Stimulated activated CD4-positive, alpha-beta T cell treated with anti-CD3 and anti-CD28 coated beads, TNF-alpha, amount 100 ng/mL, for 48 hours (primary cell): ENCODE results near the gene CLIC6.
"Not testable (repeated sequence)": the region's sequence is repeated elsewhere in the genome, so short reads cannot be mapped to it uniquely, and the experiment has no call there.

Experiments used
- DNase-seq, 3 donors: peaks; one replicate each; pipeline ENCODE4 v3.0.0-alpha.2; 2020; ENCODE audit warnings: low read depth in 3 of 3

Gene CLIC6

DNA sequence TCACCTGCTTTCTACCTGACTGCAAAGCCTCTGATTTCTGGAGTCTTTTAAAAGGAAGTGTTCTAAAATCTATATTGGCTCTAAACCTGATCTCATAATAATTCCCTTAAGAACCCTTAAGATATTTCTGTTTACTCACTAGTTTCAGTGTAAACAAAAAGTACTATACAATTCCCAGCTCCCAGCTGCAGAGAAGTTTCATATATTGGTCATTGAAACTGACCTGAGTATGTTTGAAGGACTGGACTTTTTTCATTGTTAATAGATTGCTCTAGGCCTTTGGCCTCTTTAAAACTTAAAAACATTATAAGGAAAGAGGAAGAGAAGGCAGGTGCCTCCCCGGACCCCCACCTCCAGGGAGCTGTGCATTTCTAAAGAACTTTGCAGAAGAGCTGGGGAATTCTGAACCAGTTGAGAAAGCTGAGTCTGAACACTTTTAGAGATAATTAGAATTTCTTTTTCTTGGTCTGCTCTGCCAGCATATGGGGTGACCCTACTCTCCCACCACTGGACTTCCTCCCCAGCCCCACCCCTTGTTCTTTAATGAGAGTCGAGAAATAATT is 23.7 kb downstream of the CLIC6 start:
- no peak for DNase-seq

DNA sequence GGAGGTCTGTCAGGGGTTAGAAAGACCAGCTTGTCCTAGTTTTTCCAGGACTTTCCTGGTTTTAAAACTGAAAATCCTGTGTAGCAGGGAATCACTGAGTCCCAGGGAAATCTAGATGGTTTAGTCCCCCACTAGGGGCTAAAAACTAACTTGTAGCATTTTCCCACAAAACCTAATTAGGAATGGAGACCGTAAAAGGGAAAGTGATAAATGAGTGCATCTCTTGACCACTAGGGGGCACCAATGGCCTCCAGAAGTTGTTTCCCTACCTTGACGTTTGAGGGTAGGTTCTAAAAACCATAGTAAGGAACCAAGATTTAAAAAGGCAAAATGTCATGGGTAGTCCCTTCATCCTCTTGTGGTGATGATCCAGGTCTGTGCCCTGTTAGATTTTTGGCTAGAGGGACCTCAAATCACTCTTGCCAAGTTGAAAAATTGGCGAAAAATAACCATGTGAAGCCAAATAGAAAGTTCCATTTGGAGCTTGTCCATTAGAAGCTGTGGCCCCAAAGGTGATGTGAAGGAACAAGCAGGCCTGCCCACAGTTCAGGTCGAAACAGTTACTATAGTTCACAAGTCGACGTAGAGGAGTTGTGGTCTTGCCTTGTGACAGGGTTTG is 24.5 kb downstream of the CLIC6 start:
- DNase-seq, result peak in 2 of 3 donors; percentile 21 to 37

GRCh38 chr21:34695434-34695833 is 26.6 kb downstream of the CLIC6 start:
- DNase-seq, result no peak

- no peak for DNase-seq
These were observed 27.3 kb downstream of the CLIC6 start for GRCh38 chr21:34696121-34696520.

DNA sequence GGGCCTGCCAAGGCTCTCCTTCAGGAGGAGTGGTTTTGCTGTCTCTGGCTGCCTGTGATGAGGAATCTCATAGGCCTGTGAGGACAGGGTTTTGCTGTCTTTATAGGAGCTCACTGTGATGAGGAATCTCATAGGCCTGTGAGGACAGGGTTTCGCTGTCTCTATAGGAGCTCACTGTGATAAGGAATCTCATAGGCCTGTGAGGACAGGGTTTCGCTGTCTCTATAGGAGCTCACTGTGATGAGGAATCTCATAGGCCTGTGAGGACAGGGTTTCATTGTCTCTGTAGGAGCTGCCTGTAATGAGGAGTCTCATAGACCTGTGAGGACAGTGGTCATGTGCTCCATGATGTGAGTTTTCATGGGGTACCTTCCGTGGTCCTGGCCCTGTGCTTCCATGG is 29.0 kb downstream of the CLIC6 start:
- DNase-seq, result no peak

GRCh38 chr21:34698270-34699015 is 29.6 kb downstream of the CLIC6 start:
- no peak for DNase-seq

GRCh38 chr21:34700605-34701004 is 31.8 kb downstream of the CLIC6 start:
- DNase-seq, result no peak

- DNase-seq, result no peak
These were observed 32.9 kb downstream of the CLIC6 start for GRCh38 chr21:34701726-34702125.

GRCh38 chr21:34702341-34703170 is 33.8 kb downstream of the CLIC6 start:
- DNase-seq, result no peak

GRCh38 chr21:34703571-34703970 is 34.8 kb downstream of the CLIC6 start:
- no peak for DNase-seq

GRCh38 chr21:34704119-34704518 is 35.3 kb downstream of the CLIC6 start:
- no peak for DNase-seq

- no peak for DNase-seq
These were observed 36.2 kb downstream of the CLIC6 start for GRCh38 chr21:34705011-34705410.

- DNase-seq, result no peak
These were observed 37.5 kb downstream of the CLIC6 start for GRCh38 chr21:34706337-34706736.

DNA sequence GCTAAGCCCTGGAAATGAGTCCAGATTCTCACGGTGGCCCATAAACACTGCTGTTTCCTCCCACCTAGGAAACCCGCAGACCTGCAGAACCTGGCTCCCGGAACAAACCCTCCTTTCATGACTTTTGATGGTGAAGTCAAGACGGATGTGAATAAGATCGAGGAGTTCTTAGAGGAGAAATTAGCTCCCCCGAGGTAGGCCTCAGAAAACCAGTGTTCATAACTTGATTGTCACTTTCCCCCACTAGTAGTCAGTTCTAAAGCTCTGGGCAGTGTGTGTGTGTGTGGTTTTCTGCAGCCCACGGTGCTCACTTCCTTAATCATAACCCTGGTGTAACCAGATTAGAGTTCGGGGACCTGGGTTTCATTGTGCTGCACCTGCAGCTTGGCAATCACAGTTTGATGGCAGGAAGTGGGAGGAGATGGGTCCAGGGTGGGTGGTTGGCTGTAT is 39.1 kb downstream of the CLIC6 start:
- DNase-seq, result peak; percentile 34 to 49 (median 42)

- DNase-seq, result no peak
These were observed 44.8 kb downstream of the CLIC6 start for GRCh38 chr21:34713621-34714020.

- no peak for DNase-seq
These were observed 46.7 kb downstream of the CLIC6 start for GRCh38 chr21:34715518-34715917.

DNA sequence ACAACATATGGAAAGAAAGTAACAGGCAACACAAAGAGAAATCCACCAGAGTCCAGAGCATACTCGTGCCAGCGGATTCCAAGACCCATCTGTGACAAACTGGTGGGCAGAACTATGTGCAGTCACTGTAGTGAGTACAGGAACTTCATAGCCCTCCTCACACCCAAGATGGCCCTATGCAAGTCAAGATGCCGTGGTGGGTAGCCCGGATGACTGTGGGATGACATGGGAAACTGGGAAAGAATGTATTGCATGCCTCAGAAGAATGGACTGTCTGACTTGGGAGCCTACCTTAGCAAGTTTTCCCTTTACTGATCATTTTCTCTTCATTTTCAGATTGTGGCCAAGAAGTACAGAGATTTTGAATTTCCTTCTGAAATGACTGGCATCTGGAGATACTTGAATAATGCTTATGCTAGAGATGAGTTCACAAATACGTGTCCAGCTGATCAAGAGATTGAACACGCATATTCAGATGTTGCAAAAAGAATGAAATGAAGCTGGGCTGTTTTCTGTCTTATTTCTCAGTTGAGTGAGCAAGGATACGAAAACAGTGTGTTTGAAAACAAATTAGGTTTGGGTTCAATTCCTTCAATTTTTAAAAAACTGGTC is 47.3 kb downstream of the CLIC6 start:
- no peak for DNase-seq

DNA sequence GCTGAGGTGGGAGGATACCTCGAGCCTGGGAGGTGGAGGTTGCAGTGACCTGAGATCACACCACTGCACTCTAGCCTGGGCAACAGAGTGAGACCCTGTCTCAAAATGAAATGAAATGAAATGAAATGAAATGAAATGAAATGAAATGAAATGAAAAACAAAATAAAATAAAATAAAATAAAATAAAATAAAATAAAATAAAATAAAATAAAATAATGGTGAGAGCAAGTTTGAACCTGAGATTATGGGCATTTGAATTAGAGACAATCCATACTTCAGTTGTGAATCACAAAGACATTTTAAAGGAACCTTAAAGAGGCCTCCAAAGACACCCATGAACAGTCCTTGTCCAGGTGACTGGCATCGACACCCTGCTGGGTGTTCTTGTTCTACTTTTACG is 49.7 kb downstream of the CLIC6 start:
- DNase-seq, result not testable (repeated sequence)

GRCh38 chr21:34722684-34723300 is 54.0 kb downstream of the CLIC6 start:
- no peak for DNase-seq

DNA sequence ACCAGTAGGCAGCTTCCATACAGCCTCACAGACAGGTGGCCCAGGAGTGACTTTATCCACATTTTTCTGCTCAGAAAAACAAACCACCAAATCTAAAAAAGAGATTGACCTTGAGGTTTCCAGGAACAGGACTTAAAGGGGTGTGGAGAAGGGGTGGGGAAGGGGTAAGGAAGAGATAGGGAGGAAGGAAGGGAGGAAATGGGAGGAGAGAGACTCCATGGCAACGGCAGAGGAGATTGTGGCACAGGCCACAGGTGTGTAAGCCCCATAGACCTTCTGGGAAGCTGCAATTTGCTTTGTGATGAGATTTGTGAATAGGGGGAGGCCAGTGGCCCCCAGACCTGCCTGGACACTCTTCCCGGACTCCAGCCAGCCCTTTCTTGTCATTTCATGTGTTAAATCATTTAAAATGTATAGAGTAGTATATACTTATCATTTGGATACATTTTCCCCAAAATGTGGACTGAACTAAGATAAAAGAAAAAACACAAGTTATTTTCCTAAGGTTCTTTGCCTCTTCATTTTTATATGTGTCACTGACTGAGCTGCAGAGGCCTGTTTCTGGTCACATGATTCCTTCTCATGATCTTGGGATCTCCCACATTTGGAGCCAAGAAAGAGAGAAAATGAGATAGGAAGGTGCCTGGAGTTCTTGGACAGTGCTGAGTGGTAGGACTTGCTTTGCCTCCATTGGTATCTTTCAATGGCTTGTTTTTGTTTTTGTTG is 55.5 kb downstream of the CLIC6 start:
- no peak for DNase-seq

GRCh38 chr21:34724857-34725195 is 56.0 kb downstream of the CLIC6 start:
- DNase-seq, result no peak
